ENCODE results near the gene RALGDS. TPM values are rescaled to one million over a fixed set of nuclear protein-coding genes. Genes with fewer than 3 reads are reported as not detected.

Gene RALGDS
- total RNA-seq, 1 experiment from 2014 or later: 36.1 TPM

- no peaks in the 10 kb centered on the region for H3K27me3 ChIP-seq (ENCODE audit: insufficient read depth, low read length)
- RAD21 ChIA-PET (ENCODE audit: low non-redundant PET in 1 of 2, low total read pairs in 2 of 2, uncharacterized antibody in 2 of 2, unreplicated experiment in 2 of 2): no interaction called here
- no peak overlapping the region for H2AFZ ChIP-seq (ENCODE audit: low read depth, low read length, poor library complexity, severe bottlenecking)
- POLR2A ChIA-PET: interaction anchor here (1.3 kb wide), 1 partner anchor 8 kb away, joined by 3 read pairs; no protein-coding TSS in a partner anchor
- no peaks in the 10 kb centered on the region for H3K9me2 ChIP-seq (ENCODE audit: insufficient read depth)
- CTCF ChIA-PET: no interaction called here
- peak; percentile 66 for ATAC-seq
- H3K9me3 ChIP-seq (ENCODE audit: control insufficient read depth in 1 of 2, insufficient read depth in 1 of 2, low read depth in 1 of 2, low read length in 2 of 2): no peaks in the 10 kb centered on the region
- no peak overlapping the region for H3K4me3 ChIP-seq (replicated peaks in 1 of 2; ENCODE audit: low read depth in 1 of 2, low read length in 2 of 2)
- no peaks in the 10 kb centered on the region for H4K20me1 ChIP-seq (ENCODE audit: insufficient read depth)
- intact Hi-C loops (cut with micrococcal nuclease): no loop called here
- TF ChIP-seq SP1 (IDR thresholded peaks at IDR 0.05; ENCODE audit: low read depth): no peak
- TF ChIP-seq POLR2A (IDR thresholded peaks at IDR 0.05; ENCODE audit: borderline replicate concordance, extremely low read depth, insufficient read depth, insufficient read length): no peak
- no peak for TF ChIP-seq ZBTB33 (IDR thresholded peaks at IDR 0.05; ENCODE audit: extremely low read depth, insufficient replicate concordance, low read length)
- TF ChIP-seq MAX (IDR thresholded peaks at IDR 0.05): no peak
- no peak for TF ChIP-seq SRF (IDR thresholded peaks at IDR 0.05; ENCODE audit: low read depth)
- no peak for TF ChIP-seq FOSL1 (IDR thresholded peaks at IDR 0.05; ENCODE audit: low read depth)
- no peak for TF ChIP-seq ZFX (IDR thresholded peaks at IDR 0.05)
- no peak for TF ChIP-seq TCF7L2 (IDR thresholded peaks at IDR 0.05; ENCODE audit: borderline replicate concordance, extremely low read depth, insufficient read depth, insufficient read length)
- TF ChIP-seq EGR1 (IDR thresholded peaks at IDR 0.05; ENCODE audit: low read depth): no peak
- no peak for TF ChIP-seq CBX3 (IDR thresholded peaks at IDR 0.05; ENCODE audit: low read depth)
- TF ChIP-seq ZNF274 (IDR thresholded peaks at IDR 0.05; ENCODE audit: low read depth, low read length): no peak
- TF ChIP-seq CEBPB (IDR thresholded peaks at IDR 0.05; ENCODE audit: low read depth): no peak
- no peak for TF ChIP-seq POLR2AphosphoS5 (IDR thresholded peaks at IDR 0.05; ENCODE audit: low read depth, low read length)
- no peak for TF ChIP-seq ATF3 (IDR thresholded peaks at IDR 0.05)
- no peak for TF ChIP-seq EZH2phosphoT487 (IDR thresholded peaks at IDR 0.05; ENCODE audit: borderline replicate concordance)
- peak overlapping the region; percentile 1; the same call in 1 of the 2 replicates for H3K9ac ChIP-seq (ENCODE audit: low read length)
- H3K4me1 ChIP-seq (ENCODE audit: control insufficient read depth in 1 of 2, insufficient read depth in 2 of 2, low read length in 2 of 2): peaks cover 13 to 51% of the 10 kb centered on the region in 2 experiments
- H3K36me3 ChIP-seq (ENCODE audit: control insufficient read depth in 1 of 2, insufficient read depth in 2 of 2, low read length in 2 of 2): no peaks in the 10 kb centered on the region
- H3K79me2 ChIP-seq (ENCODE audit: insufficient read depth, low read length): peaks cover 22% of the 10 kb centered on the region; the same call in 1 of the 2 replicates
- no TSS peak for BruUV-seq (replicated peaks)
- peak overlapping the region; percentile 45 for H3K4me2 ChIP-seq (ENCODE audit: low read length)
- no peak overlapping the region; the same call in 1 of the 2 replicates for H3K27ac ChIP-seq (ENCODE audit: low read depth, low read length)
- peak; percentile 50 for DNase-seq (ENCODE audit: low read depth, low spot score)
These were observed 6.4 kb upstream of the RALGDS start for GRCh38 chr9:133127340-133127981.
